GM12878 (cell line): ENCODE measurements around the gene NLRP9. TPM values are rescaled to one million over a fixed set of nuclear protein-coding genes. Genes with fewer than 3 reads are reported as not detected.

ENCODE experiments used
- ATAC-seq: fragments of 200-7000 bp; cut with Tn5 transposase; 3 replicates; pipeline ENCODE4 v1.9.1; 2020; ENCODE audit warnings: mild to moderate bottlenecking, moderate library complexity
- BruUV-seq: library from RNA; stranded (reverse); fragments of 400-500 nt; replicated peaks from 2 replicates; lab custom pipeline; 2021; lab: Mats Ljungman, UMichigan
- CTCF ChIA-PET: fragments of 300-600 bp; sonication (Branson Sonifier 250); formaldehyde crosslinking; extraction: SDS; loops from one replicate; lab custom pipeline; 2021; ENCODE audit warnings: inconsistent platforms; lab: Yijun Ruan, JAX
- POLR2A ChIA-PET: fragments of 350-600 bp; formaldehyde crosslinking; extraction: SDS; loops from one replicate; lab custom pipeline; 2021; ENCODE audit warnings: inconsistent platforms; lab: Charles Lee
- RAD21 ChIA-PET: fragments of 300-600 bp; sonication (Branson Sonifier 250); formaldehyde crosslinking; loops from one replicate; lab custom pipeline; 2023; ENCODE audit warnings: antibody characterized with exemption; ENCODE audit not compliant: unreplicated experiment; lab: Charles Lee
- SMC1A ChIA-PET: fragments of 300-600 bp; sonication (Branson Sonifier 250); formaldehyde crosslinking; loops from one replicate; lab custom pipeline; 2023; ENCODE audit not compliant: unreplicated experiment, uncharacterized antibody; lab: Charles Lee
- DNase-seq: peaks from one replicate; pipeline ENCODE4 v3.0.0-alpha.2; 2011; ENCODE audit warnings: low read depth, low spot score
- FAIRE-seq: peaks from 3 replicates; lab custom pipeline; 2011; peaks lifted over from hg19 to GRCh38; lab: Jason Lieb, UNC
- H2AFZ ChIP-seq: 2 replicates; pipeline ENCODE4 v1.6.0; 2011; ENCODE audit warnings: low read depth, low read length, control low read depth; ENCODE audit not compliant: control insufficient read depth
- H3K27ac ChIP-seq: 2 replicates; pipeline ENCODE4 v1.5.1; 2011; ENCODE audit warnings: control low read depth; ENCODE audit not compliant: control insufficient read depth, insufficient read depth
- H3K27me3 ChIP-seq, 2 experiments: replicated peaks in 1 of 2; 2 replicates each; pipeline versions ENCODE4 v1.6.0 to v1.6.1; 2011; ENCODE audit warnings: low read length in 1 of 2; ENCODE audit not compliant: control insufficient read depth in 2 of 2, insufficient read depth in 2 of 2
- H3K36me3 ChIP-seq, 2 experiments: 2 replicates each; pipeline ENCODE4 v1.5.1; 2011; ENCODE audit warnings: low read length in 1 of 2; ENCODE audit not compliant: control insufficient read depth in 2 of 2, insufficient read depth in 2 of 2
- H3K4me1 ChIP-seq: 2 replicates; pipeline ENCODE4 v1.6.1; 2011; ENCODE audit warnings: mild to moderate bottlenecking, low read length, moderate library complexity, mixed read lengths; ENCODE audit not compliant: control insufficient read depth, insufficient read depth
- H3K4me2 ChIP-seq: 2 replicates; pipeline ENCODE4 v1.6.0; 2011; ENCODE audit warnings: control low read depth; ENCODE audit not compliant: control insufficient read depth, insufficient read depth
- H3K4me3 ChIP-seq: fragments of 200-600 bp; sonication (generic); 2 replicates; pipeline ENCODE4 v1.5.1; 2016
- H3K79me2 ChIP-seq: 2 replicates; pipeline ENCODE4 v1.6.0; 2011; ENCODE audit warnings: low read length; ENCODE audit not compliant: control insufficient read depth, insufficient read depth
- H3K9ac ChIP-seq: 2 replicates; pipeline ENCODE4 v1.8.0; 2011; ENCODE audit warnings: low read length, control low read depth, mixed read lengths; ENCODE audit not compliant: control insufficient read depth, insufficient read depth
- H3K9me3 ChIP-seq: replicated peaks from 3 replicates; pipeline ENCODE4 v1.5.1; 2011; ENCODE audit warnings: mild to moderate bottlenecking, low read length; ENCODE audit not compliant: control insufficient read depth, insufficient read depth
- H4K20me1 ChIP-seq: 2 replicates; pipeline ENCODE4 v1.6.0; 2011; ENCODE audit not compliant: control insufficient read depth, insufficient read depth
- BRCA1 ChIP-seq: IDR thresholded peaks from 2 replicates; pipeline ENCODE4 v1.6.1; 2011; ENCODE audit warnings: low read depth, low read length, improper control_type of control experiment
- CHD4 ChIP-seq: fragments of 200-600 bp; sonication (generic); IDR thresholded peaks from 2 replicates; pipeline ENCODE4 v1.6.1; 2016; ENCODE audit warnings: mild to moderate bottlenecking
- CREM ChIP-seq: IDR thresholded peaks from 2 replicates; pipeline ENCODE4 v1.6.1; 2014; ENCODE audit warnings: antibody characterized with exemption, low read depth
- IRF4 ChIP-seq: IDR thresholded peaks from 2 replicates; pipeline ENCODE4 v1.6.1; 2011; ENCODE audit warnings: low read depth, low read length
- JUND ChIP-seq: IDR thresholded peaks from 2 replicates; pipeline ENCODE4 v1.6.1; 2012; ENCODE audit warnings: low read depth, mild to moderate bottlenecking, low read length, improper control_type of control experiment, moderate library complexity
- MLLT1 ChIP-seq: fragments of 450-650 bp; IDR thresholded peaks from 2 replicates; pipeline ENCODE4 v1.6.1; 2016; ENCODE audit warnings: mild to moderate bottlenecking
- NFYA ChIP-seq: IDR thresholded peaks from 2 replicates; pipeline ENCODE4 v1.6.1; 2011; ENCODE audit warnings: low read depth, mild to moderate bottlenecking, low read length, improper control_type of control experiment, borderline replicate concordance
- RB1 ChIP-seq: fragments of 450-650 bp; formaldehyde crosslinking; IDR thresholded peaks from 2 replicates; pipeline ENCODE4 v1.6.1; 2017; ENCODE audit warnings: mild to moderate bottlenecking, borderline replicate concordance
- RCOR1 ChIP-seq: conservative IDR thresholded peaks from 2 replicates; pipeline ENCODE4 v1.6.1; 2012; ENCODE audit warnings: low read depth, low read length, improper control_type of control experiment
- REST ChIP-seq: IDR thresholded peaks from 2 replicates; pipeline ENCODE4 v1.6.1; 2012; ENCODE audit warnings: mild to moderate bottlenecking, low read depth, low read length
- SRF ChIP-seq, 2 experiments: IDR thresholded peaks; 2 replicates each; pipeline ENCODE4 v1.6.1; 2011; ENCODE audit warnings: low read depth in 2 of 2, low read length in 2 of 2, mild to moderate bottlenecking in 1 of 2, moderate library complexity in 1 of 2
- TCF3 ChIP-seq: IDR thresholded peaks from 2 replicates; pipeline ENCODE4 v1.6.1; 2012; ENCODE audit warnings: low read depth, mild to moderate bottlenecking, low read length, borderline replicate concordance; ENCODE audit not compliant: insufficient read depth
- WRNIP1 ChIP-seq: IDR thresholded peaks from 2 replicates; pipeline ENCODE4 v1.6.1; 2011; ENCODE audit warnings: low read depth, low read length, improper control_type of control experiment, borderline replicate concordance
- ZNF217 ChIP-seq: fragments of 450-650 bp; IDR thresholded peaks from 2 replicates; pipeline ENCODE4 v1.6.1; 2017; ENCODE audit warnings: antibody characterized with exemption, mild to moderate bottlenecking
- ZNF687 ChIP-seq: fragments of 450-650 bp; IDR thresholded peaks from 2 replicates; pipeline ENCODE4 v1.6.1; 2017; ENCODE audit warnings: mild to moderate bottlenecking, moderate library complexity
- WGBS: methylation state at CpG from one replicate; pipeline ENCODE4 v1.1.6; 2016; ENCODE audit warnings: low lambda C conversion rate; ENCODE audit not compliant: insufficient replicate concordance, insufficient coverage; ENCODE audit errors: missing lambda C conversion rate; 5-methylcytosine and 5-hydroxymethylcytosine counted together
- in situ Hi-C: fragments of 300-500 bp; cut with MboI; formaldehyde crosslinking; loops from 9 replicates; pipeline ENCODE4 v1.14.3; 2018; ENCODE audit warnings: mixed read lengths
- intact Hi-C: fragments of 100-400 bp; cut with micrococcal nuclease; formaldehyde crosslinking; loops from one replicate; pipeline ENCODE4 v1.14.2; 2022; ENCODE audit not compliant: unreplicated experiment
- polyA plus RNA-seq, 11 experiments: library from polyadenylated mRNA; depleted of rRNA in 4 of 11; unstranded in 6 of 11; stranded (reverse) in 5 of 11; fragments of >200 nt; fragmentation: Nextera tagmentation in 4 of 11; fragmentation: Illumina TruSeq in 1 of 11; extraction: Ambion mirVana in 4 of 11; extraction: Trizol in 1 of 11; gene quantifications; 1 replicate in 1 of 11; 2 replicates in 10 of 11; pipeline versions ENCODE4 v1.2.1 to v1.2.3, GENCODE V29; 2011 to 2016; ENCODE audit warnings: inconsistent platforms in 2 of 11, missing spikeins in 2 of 11, low read depth in 1 of 11
- total RNA-seq, 4 experiments: library from RNA; depleted of rRNA in 3 of 4; stranded (reverse); fragments of >200 nt in 3 of 4; fragmentation: Illumina TruSeq in 1 of 4; extraction: Trizol in 1 of 4; gene quantifications; 2 replicates each; pipeline versions ENCODE4 v1.2.1 to v1.2.3, GENCODE V29; 2013 to 2021
- TF ChIP-seq, protein P1 (sequence below): IDR thresholded peaks from 2 replicates; pipeline ENCODE4 v1.6.1; 2012; ENCODE audit warnings: low read depth, low read length, improper control_type of control experiment

Gene NLRP9
- total and polyA plus RNA-seq, 10 of the 15 experiments (the other 5 are each of a cell fraction or from before 2014, with no cell fraction given) = not detected

DNA sequence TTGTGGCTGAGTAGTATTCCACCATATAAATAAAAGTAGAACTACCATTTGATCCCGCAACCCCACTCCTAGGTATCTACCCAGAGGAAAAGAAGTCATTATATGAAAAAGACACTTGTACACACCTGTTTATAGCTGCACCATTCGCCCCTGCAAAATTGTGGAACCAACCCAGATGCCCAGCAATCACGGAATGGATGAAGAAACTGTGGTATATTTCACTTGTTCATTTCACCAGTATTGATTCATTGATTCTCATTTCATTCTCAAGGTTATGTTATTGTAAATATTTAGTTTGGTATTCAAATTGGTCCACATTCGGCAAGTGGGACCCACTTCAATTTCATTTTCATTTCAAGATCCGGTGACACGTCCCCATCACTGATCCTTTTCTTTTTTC is 12.5 kb upstream of the NLRP9 start:
- ChIA-PET RAD21 (no interaction called here), SMC1A (no interaction called here), CTCF (no interaction called here), POLR2A (no interaction called here)
- no peaks in the 10 kb centered on the region for H3K4me1 ChIP-seq
- H3K4me3 ChIP-seq = no peak overlapping the region
- no peak overlapping the region for H2AFZ ChIP-seq
- FAIRE-seq (no peak), DNase-seq (no peak), ATAC-seq (no peak)
- H3K27me3 ChIP-seq = no peaks in the 10 kb centered on the region
- H3K79me2 ChIP-seq = no peaks in the 10 kb centered on the region
- WGBS = 65% methylated on average over 6 of the region's 6 CpGs
- BruUV-seq = no TSS peak
- in situ Hi-C loops (no loop called here), intact Hi-C loops (no loop called here)
- H3K4me2 ChIP-seq = no peak overlapping the region
- H3K27ac ChIP-seq = no peak overlapping the region
- no peaks in the 10 kb centered on the region for H3K36me3 ChIP-seq
- no peaks in the 10 kb centered on the region; the same call in 2 of the 3 replicates for H3K9me3 ChIP-seq
- H3K9ac ChIP-seq = no peak overlapping the region
- no peaks in the 10 kb centered on the region for H4K20me1 ChIP-seq
- TF ChIP-seq JUND = no peak
- no peak for TF ChIP-seq CREM
- TF ChIP-seq RCOR1 = no peak
- no peak for TF ChIP-seq REST
- TF ChIP-seq, protein P1, sequence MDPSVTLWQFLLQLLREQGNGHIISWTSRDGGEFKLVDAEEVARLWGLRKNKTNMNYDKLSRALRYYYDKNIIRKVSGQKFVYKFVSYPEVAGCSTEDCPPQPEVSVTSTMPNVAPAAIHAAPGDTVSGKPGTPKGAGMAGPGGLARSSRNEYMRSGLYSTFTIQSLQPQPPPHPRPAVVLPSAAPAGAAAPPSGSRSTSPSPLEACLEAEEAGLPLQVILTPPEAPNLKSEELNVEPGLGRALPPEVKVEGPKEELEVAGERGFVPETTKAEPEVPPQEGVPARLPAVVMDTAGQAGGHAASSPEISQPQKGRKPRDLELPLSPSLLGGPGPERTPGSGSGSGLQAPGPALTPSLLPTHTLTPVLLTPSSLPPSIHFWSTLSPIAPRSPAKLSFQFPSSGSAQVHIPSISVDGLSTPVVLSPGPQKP = no peak
- TF ChIP-seq ZNF217 = no peak
- no peak for TF ChIP-seq IRF4
- no peak for TF ChIP-seq RB1
- TF ChIP-seq CHD4 = no peak
- no peak for TF ChIP-seq WRNIP1
- no peak for TF ChIP-seq MLLT1
- TF ChIP-seq ZNF687 = no peak
- no peak for TF ChIP-seq NFYA
- TF ChIP-seq BRCA1 = no peak
- no peak for TF ChIP-seq TCF3
- TF ChIP-seq SRF (IDR thresholded peaks at IDR 0.05; ENCODE audit: low read depth in 2 of 2, low read length in 2 of 2) = no peak
